ENCODE results near the gene SPTAN1. TPM values are rescaled to one million over a fixed set of nuclear protein-coding genes. Genes with fewer than 3 reads are reported as not detected.

SPTAN1 gene
- total RNA-seq, 2 donors from 2014 or later: 243 to 260 TPM

DNA sequence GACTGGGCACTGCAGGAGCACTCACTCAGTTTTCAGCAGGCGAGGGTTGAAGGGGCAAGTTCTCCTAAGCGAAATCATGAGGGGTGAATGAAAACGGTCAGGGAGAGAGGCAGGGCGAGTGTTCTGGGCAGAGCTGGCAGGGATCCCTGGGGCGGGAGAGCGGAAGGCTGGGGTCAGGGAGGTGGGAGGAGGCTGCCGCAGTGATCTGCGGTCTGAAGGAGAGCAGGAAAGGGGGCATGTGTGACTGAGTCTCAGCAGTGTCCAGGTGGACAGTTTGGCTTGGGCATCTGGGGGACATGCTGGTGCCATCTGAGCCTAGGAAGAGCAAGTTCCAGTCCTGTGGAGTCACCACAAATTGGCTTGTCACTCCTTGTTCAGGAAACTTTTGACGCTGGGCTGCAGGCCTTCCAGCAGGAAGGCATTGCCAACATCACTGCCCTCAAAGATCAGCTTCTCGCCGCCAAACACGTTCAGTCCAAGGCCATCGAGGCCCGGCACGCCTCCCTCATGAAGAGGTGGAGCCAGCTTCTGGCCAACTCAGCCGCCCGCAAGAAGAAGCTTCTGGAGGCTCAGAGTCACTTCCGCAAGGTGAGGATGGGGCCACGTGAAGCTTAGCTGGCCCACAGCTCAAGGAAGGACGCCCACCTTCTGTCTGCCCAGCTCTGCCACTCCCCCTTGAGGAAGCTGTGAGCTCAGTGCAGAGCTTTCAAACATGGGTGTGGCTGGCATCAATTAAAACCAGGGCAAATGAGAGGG, 73.2 kb downstream of the SPTAN1 start:
- H3K27ac Mint-ChIP-seq: no peak overlapping the region
- H3K36me3 Mint-ChIP-seq: peaks cover 8% of the 10 kb centered on the region
- no peaks in the 10 kb centered on the region for H3K27me3 Mint-ChIP-seq
- no peaks in the 10 kb centered on the region for H3K4me1 Mint-ChIP-seq (ENCODE audit: low read depth in 2 of 2)
- ATAC-seq (no peak), DNase-seq (ENCODE audit: low spot score) (no peak)
- no peak overlapping the region for H3K4me3 Mint-ChIP-seq
- no peaks in the 10 kb centered on the region for H3K9me3 Mint-ChIP-seq

DNA sequence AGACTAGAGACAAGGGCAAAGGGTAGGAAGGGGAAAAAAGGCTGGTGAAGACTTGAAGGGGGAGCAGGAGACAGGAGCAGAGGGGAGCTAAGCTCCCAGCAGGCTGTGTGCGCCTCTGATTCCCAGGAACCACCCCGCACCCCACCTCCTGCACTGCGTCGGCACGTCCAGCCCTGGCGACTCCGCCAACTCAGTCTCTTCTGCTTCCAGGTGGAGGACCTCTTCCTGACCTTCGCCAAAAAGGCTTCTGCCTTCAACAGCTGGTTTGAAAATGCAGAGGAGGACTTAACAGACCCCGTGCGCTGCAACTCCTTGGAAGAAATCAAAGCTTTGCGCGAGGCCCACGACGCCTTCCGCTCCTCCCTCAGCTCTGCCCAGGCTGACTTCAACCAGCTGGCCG, 73.8 kb downstream of the SPTAN1 start:
- ATAC-seq (no peak), DNase-seq (ENCODE audit: low spot score) (no peak)
- no peaks in the 10 kb centered on the region for H3K27me3 Mint-ChIP-seq
- no peak overlapping the region for H3K4me3 Mint-ChIP-seq
- no peak overlapping the region for H3K27ac Mint-ChIP-seq
- peaks cover 2% of the 10 kb centered on the region for H3K36me3 Mint-ChIP-seq
- H3K9me3 Mint-ChIP-seq: no peaks in the 10 kb centered on the region
- H3K4me1 Mint-ChIP-seq (ENCODE audit: low read depth in 2 of 2): no peaks in the 10 kb centered on the region

DNA sequence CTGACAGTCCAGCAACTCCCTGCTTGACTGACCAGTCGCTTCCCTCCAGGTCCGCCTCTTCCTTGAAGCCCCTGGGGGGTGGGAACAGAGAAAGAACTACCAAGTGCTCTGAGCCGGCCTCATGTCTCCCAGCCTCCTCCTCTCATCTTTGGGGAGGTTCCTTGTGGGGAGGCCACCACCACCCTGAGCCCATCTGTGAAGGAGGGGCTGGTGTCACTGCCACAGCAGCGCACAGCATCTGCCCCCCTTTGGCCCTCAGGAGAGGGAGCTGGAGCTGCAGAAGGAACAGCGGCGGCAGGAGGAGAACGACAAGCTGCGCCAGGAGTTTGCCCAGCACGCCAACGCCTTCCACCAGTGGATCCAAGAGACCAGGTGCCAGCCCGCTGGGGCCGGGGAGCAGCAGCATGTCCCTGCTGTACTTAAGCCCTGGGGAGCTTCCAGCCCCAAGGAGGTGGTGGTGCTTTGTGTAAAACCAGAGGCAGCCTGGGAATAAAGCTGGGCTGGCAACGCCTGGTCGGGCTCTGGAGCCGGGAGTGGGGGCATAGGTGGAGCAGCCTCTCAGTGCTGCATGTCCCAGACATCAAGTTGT, 74.8 kb downstream of the SPTAN1 start:
- no peaks in the 10 kb centered on the region for H3K27me3 Mint-ChIP-seq
- no peaks in the 10 kb centered on the region for H3K9me3 Mint-ChIP-seq
- DNase-seq (ENCODE audit: low spot score) (no peak), ATAC-seq (no peak)
- no peaks in the 10 kb centered on the region for H3K36me3 Mint-ChIP-seq
- no peaks in the 10 kb centered on the region for H3K4me1 Mint-ChIP-seq (ENCODE audit: low read depth in 2 of 2)
- no peak overlapping the region for H3K4me3 Mint-ChIP-seq
- H3K27ac Mint-ChIP-seq: no peak overlapping the region

DNA sequence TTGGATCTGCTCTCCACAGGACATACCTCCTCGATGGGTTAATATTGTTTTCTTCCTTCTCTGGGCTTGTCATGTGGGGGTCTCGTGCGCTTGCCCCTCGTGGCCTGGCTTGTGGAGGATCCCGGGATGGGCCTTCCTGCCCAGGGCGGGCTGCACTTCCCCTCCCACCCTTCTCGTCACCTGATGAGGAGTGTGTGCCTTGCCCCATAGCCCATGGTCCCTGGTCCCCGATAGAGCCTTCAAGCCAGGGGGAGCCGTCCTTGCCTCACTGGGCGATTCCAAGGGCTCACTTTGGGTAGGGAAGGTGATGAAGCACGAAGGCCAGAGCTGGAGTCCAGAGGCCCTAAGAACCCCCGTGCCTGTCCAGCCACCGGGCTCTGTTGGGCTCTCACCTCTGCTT, 75.5 kb downstream of the SPTAN1 start:
- DNase-seq (ENCODE audit: low spot score) (no peak), ATAC-seq (no peak)
- H3K27me3 Mint-ChIP-seq: no peaks in the 10 kb centered on the region
- no peaks in the 10 kb centered on the region for H3K9me3 Mint-ChIP-seq
- H3K27ac Mint-ChIP-seq: no peak overlapping the region
- no peak overlapping the region for H3K4me3 Mint-ChIP-seq
- no peaks in the 10 kb centered on the region for H3K36me3 Mint-ChIP-seq
- H3K4me1 Mint-ChIP-seq (ENCODE audit: low read depth in 2 of 2): no peaks in the 10 kb centered on the region

DNA sequence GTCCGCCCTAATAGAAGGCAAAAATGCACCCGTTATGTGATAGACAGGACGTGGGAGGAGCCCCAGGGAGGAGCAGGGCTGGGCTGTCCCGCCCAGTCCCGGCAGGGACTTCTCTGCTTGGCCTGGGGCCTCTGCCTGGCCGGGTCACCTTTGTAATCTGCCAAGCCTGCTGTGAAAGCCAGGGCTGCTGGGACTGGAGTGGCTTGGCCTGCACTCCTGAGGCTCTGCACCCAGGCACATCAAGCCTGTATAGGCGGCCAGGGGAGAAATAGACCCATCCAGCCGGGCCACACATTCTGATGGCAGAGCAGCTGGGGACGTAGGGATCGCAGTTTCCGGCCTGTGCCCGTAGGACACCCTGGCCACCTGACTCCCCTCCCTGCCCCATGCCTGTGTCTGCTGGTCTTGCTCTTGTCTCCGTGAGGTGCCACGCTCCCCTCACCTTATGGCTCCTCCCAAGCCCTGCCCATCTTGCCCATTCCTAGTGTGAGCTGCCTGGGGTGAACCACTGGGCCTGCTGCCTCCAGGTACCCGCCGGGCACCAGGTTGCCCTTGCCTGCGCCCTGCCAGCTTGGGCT, 76.2 kb downstream of the SPTAN1 start:
- Mint-ChIP-seq H3K9me3 (no peaks in the 10 kb centered on the region), H3K4me3 (no peak overlapping the region), H3K27ac (no peak overlapping the region), H3K4me1 (ENCODE audit: low read depth in 2 of 2) (no peaks in the 10 kb centered on the region), H3K27me3 (no peaks in the 10 kb centered on the region), H3K36me3 (peaks cover 4% of the 10 kb centered on the region)
- ATAC-seq (peak in 1 of 2 donors; percentile 6), DNase-seq (ENCODE audit: low spot score) (no peak)

DNA sequence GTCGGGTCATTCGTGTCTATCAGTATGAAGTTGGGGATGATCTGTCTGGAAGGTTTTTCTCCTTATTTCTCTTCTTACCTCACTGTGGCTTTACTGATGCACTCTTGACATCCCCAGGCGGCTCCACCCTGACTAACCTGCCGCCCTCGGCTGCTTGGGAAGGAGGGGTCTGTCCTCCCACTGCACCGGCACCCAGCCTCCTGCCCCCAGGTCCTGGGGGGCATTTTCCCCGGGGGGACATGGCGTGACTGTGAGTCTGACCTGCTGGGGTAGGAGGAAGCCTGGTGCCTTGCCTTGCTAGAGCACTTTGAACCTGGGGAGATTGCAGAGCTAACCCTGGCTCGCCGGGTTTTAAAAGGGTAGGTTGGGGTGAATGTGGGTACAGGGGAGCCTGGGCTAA, 76.7 kb downstream of the SPTAN1 start:
- H3K4me1 Mint-ChIP-seq (ENCODE audit: low read depth in 2 of 2): no peaks in the 10 kb centered on the region
- no peak overlapping the region for H3K4me3 Mint-ChIP-seq
- H3K27me3 Mint-ChIP-seq: no peaks in the 10 kb centered on the region
- no peak for DNase-seq (ENCODE audit: low spot score)
- peaks cover 6% of the 10 kb centered on the region for H3K36me3 Mint-ChIP-seq
- no peaks in the 10 kb centered on the region for H3K9me3 Mint-ChIP-seq
- no peak overlapping the region for H3K27ac Mint-ChIP-seq
- no peak for ATAC-seq

DNA sequence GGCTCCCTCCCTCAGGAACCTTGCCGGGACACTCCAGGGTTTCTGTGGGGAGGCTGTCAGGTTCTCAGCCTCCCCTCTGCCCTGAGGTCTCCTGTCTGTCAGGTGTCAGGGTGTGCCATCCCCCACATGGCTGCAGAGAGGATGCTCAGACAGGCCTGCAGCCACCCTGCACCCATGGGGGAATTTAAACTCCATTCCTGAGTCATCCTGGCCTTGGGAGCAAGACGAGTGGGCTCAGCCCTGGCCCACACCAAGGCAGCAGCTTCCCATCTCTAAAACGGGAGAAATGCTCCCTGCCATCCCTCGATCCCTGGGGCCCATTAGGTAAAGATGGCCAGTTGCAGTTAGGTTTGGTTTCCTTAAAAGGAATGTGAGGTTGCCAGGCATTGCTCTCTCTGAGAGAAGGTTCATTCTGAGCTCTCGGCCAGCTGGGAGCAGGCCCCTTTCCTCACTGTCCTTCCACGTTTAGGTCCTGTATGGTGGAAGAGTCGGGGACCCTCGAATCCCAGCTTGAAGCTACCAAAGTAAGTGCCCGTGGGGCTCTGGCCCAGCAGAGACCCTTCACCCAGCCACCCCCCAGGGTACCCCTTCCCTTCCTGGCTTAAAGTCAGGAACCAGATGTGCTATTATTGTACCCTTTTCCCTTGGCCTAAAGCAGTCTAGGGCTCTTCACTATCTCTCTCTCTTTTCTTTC, 77.6 kb downstream of the SPTAN1 start:
- Mint-ChIP-seq H3K27me3 (no peaks in the 10 kb centered on the region), H3K4me1 (ENCODE audit: low read depth in 2 of 2) (no peaks in the 10 kb centered on the region)
- DNase-seq (ENCODE audit: low spot score): no peak

DNA sequence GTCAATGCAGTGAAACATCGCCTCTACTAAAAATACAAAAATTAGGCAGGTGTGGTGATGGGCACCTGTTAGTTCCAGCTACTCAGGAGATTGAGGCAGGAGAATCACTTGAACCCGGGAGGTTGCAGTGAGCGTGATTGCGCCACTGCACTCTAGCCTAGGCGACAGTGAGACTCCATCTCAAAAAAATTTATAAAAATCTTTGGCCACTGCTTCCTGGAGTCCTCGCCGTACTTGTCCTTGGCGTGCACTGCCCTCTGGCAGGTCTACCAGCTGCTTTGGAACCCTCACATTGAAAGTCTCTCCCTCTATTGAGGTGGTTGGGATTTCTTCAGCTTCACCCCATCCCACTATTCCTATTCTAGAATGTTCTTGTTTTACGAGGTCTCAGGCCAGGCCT, 79.2 kb downstream of the SPTAN1 start:
- Mint-ChIP-seq H3K27me3 (no peaks in the 10 kb centered on the region), H3K9me3 (no peaks in the 10 kb centered on the region), H3K4me1 (ENCODE audit: low read depth in 2 of 2) (no peaks in the 10 kb centered on the region), H3K36me3 (peaks cover 6% of the 10 kb centered on the region), H3K27ac (no peak overlapping the region), H3K4me3 (no peak overlapping the region)
- no peak for DNase-seq (ENCODE audit: low spot score)
- ATAC-seq: no peak

More for the DNA sequence above, 77.6 kb downstream of the SPTAN1 start:
- Mint-ChIP-seq H3K9me3 (no peaks in the 10 kb centered on the region), H3K36me3 (peaks cover 6% of the 10 kb centered on the region), H3K4me3 (no peak overlapping the region), H3K27ac (no peak overlapping the region)
- no peak for ATAC-seq

DNA sequence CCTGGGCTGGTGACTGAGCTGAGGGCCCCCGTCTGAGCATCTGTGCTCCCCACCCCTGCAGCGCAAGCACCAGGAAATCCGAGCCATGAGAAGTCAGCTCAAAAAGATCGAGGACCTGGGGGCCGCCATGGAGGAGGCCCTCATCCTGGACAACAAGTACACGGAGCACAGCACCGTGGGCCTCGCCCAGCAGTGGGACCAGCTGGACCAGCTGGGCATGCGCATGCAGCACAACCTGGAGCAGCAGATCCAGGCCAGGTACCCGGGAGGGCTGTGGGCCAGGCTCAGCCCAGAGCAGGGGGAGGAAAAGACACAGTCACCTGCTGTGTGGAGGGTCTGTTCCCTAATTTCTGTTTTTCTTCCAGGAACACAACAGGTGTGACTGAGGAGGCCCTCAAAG, 79.7 kb downstream of the SPTAN1 start:
- Mint-ChIP-seq H3K36me3 (peaks cover 6% of the 10 kb centered on the region), H3K27me3 (no peaks in the 10 kb centered on the region), H3K27ac (no peak overlapping the region), H3K4me3 (no peak overlapping the region), H3K4me1 (ENCODE audit: low read depth in 2 of 2) (no peaks in the 10 kb centered on the region), H3K9me3 (no peaks in the 10 kb centered on the region)
- no peak for ATAC-seq
- no peak for DNase-seq (ENCODE audit: low spot score)

DNA sequence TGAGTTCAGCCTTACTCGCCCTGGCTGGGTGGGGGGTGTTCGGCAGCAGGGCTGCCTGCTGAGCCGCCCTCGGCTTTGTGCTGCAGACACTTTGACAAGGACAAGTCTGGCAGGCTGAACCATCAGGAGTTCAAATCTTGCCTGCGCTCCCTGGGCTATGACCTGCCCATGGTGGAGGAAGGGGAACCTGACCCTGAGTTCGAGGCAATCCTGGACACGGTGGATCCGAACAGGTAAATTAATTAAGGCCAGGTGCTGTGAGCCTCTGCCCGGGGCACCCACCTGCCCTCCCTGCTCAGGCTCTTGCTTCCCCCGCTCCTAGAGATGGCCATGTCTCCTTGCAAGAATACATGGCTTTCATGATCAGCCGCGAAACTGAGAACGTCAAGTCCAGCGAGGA, 80.1 kb downstream of the SPTAN1 start:
- Mint-ChIP-seq H3K27me3 (no peaks in the 10 kb centered on the region), H3K9me3 (no peaks in the 10 kb centered on the region), H3K36me3 (peaks cover 6% of the 10 kb centered on the region), H3K4me1 (ENCODE audit: low read depth in 2 of 2) (no peaks in the 10 kb centered on the region), H3K4me3 (no peak overlapping the region), H3K27ac (no peak overlapping the region)
- ATAC-seq (no peak), DNase-seq (ENCODE audit: low spot score) (no peak)

DNA sequence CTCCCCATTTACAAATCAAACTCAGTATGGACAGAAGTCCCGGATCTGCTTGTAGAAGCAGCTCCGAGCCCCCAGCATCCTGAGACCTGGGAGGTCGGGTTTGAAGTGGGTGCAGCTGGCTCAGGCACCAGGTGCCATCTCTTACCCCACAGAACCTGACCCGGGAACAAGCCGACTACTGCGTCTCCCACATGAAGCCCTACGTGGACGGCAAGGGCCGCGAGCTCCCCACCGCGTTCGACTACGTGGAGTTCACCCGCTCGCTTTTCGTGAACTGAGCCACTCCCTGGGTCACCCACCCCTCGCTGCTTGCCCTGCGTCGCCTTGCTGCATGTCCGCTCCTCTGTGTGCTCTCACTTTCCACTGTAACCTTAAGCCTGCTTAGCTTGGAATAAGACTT, 80.7 kb downstream of the SPTAN1 start:
- no peak for DNase-seq (ENCODE audit: low spot score)
- ATAC-seq: no peak
- Mint-ChIP-seq H3K4me3 (no peak overlapping the region), H3K27ac (no peak overlapping the region), H3K4me1 (ENCODE audit: low read depth in 2 of 2) (no peaks in the 10 kb centered on the region), H3K27me3 (no peaks in the 10 kb centered on the region), H3K9me3 (no peaks in the 10 kb centered on the region), H3K36me3 (peaks cover 6% of the 10 kb centered on the region)

DNA sequence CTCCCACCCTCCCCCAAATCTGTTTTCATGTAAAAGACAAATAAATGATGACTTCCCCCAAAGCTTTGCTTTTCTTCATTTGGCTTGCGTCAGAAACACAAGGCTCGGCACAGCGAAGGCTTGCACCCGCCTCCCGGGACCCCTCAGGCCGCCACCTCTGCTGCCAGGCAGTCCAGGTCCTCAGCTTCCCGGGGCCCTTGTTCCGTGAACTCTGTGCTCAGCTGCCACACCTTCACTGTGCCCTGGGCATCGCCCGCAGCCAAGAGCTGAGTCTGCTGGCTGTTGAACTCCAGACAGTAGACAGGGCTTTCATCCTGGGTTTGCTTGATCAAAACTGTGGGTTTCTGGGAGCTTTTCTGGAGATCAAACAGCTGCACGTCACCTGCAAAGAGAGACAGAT, 81.2 kb downstream of the SPTAN1 start:
- H3K4me1 Mint-ChIP-seq (ENCODE audit: low read depth in 2 of 2): no peaks in the 10 kb centered on the region
- no peak overlapping the region for H3K27ac Mint-ChIP-seq
- H3K36me3 Mint-ChIP-seq: peaks cover 6% of the 10 kb centered on the region
- H3K4me3 Mint-ChIP-seq: no peak overlapping the region
- H3K9me3 Mint-ChIP-seq: no peaks in the 10 kb centered on the region
- ATAC-seq: no peak
- H3K27me3 Mint-ChIP-seq: no peaks in the 10 kb centered on the region
- no peak for DNase-seq (ENCODE audit: low spot score)

DNA sequence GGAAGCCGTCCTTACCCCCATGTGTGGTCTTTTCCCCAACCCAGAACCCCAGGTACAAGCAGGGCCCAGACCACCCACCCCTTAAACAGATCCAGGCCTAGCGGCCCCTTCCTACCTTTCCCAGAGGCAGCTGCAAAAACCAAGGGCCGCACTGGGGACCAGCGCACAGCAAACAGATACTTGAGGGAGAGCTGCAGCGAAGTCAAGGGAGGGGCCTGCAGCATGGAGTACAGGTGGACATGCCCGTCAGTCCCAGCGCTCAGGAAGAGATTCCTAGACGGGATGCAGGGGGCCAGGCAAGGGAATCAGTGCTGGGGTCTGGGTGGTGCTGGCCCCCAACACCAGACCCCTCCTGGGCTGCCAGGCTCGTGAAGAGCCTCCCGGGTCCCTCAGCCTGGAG, 81.7 kb downstream of the SPTAN1 start:
- no peak for DNase-seq (ENCODE audit: low spot score)

DNA sequence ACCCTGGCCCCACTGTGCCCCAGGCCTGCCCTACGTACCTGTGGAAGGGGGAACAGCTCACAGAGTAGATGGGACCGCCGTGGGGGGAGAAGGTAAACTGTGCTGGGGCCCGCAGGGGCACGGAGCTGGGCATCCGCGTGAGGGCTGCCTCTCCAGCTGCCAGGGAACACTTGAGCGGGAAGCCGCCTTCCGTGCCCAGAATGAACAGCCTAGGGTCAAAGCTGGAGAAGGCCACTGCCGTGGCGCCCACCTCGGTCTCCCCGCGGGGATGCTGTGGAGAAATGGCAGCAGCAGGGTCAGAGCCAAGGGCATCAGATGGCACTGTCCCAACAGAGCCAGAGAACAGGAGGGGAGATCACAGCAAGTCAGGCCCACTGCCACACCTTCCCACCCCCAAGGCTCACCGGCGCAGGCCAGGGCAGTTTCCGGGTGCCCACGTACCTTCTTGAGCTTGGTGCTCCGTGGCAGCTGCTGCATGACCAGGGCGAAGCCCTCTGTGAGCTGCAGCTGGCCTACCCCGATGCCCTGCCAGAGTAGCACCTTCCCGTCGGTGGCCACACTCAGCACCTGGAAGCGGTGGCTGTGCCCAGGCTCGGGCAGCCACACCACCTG, 82.4 kb downstream of the SPTAN1 start:
- Mint-ChIP-seq H3K36me3 (peaks cover 6% of the 10 kb centered on the region), H3K27me3 (no peaks in the 10 kb centered on the region), H3K9me3 (no peaks in the 10 kb centered on the region), H3K4me3 (no peak overlapping the region), H3K4me1 (ENCODE audit: low read depth in 2 of 2) (no peaks in the 10 kb centered on the region), H3K27ac (no peak overlapping the region)
- DNase-seq (ENCODE audit: low spot score) (no peak), ATAC-seq (peak in 1 of 2 donors; percentile 17)

More for the DNA sequence above, 81.7 kb downstream of the SPTAN1 start:
- Mint-ChIP-seq H3K4me1 (ENCODE audit: low read depth in 2 of 2) (no peaks in the 10 kb centered on the region), H3K27ac (no peak overlapping the region), H3K36me3 (peaks cover 6% of the 10 kb centered on the region), H3K9me3 (no peaks in the 10 kb centered on the region), H3K27me3 (no peaks in the 10 kb centered on the region), H3K4me3 (no peak overlapping the region)
- peak in 1 of 2 donors; percentile 20 for ATAC-seq

Data from natural killer cell treated with Interleukin-12 subunit alpha and Interleukin-12 subunit beta and Interleukin-15 and Interleukin-18, amount 100 ng/mL, for 72 hours (primary cell).